Superior temporal gyrus (tissue), 1 donor: ENCODE measurements around the gene CCND1.
A peak's percentile ranks its signal among the peaks of the same experiment; 100 is the strongest.
"Not testable (repeated sequence)": the region's sequence is repeated elsewhere in the genome, so short reads cannot be mapped to it uniquely, and the experiment has no call there.

Experiments
- DNase-seq: peaks from one replicate; pipeline ENCODE4 v3.0.0-alpha.2; 2016; ENCODE audit errors: extremely low spot score

The CCND1 gene

GRCh38 chr11:69689484-69690319 lies 48.7 kb downstream of the CCND1 start:
- no peak for DNase-seq

- DNase-seq, result no peak
Observed at GRCh38 chr11:69691463-69691862, 50.5 kb downstream of the CCND1 start.

GRCh38 chr11:69692422-69692821 lies 51.5 kb downstream of the CCND1 start:
- no peak for DNase-seq

GRCh38 chr11:69694781-69695180 lies 53.8 kb downstream of the CCND1 start:
- no peak for DNase-seq

- DNase-seq, result no peak
Observed at GRCh38 chr11:69695581-69695980, 54.6 kb downstream of the CCND1 start.

- DNase-seq, result not testable (repeated sequence)
Observed at GRCh38 chr11:69695995-69696394, 55.0 kb downstream of the CCND1 start.

- DNase-seq, result no peak
Observed at GRCh38 chr11:69696749-69697468, 56.0 kb downstream of the CCND1 start.

GRCh38 chr11:69697469-69697843 lies 56.5 kb downstream of the CCND1 start:
- DNase-seq, result no peak

GRCh38 chr11:69697861-69698260 lies 56.9 kb downstream of the CCND1 start:
- no peak for DNase-seq

GRCh38 chr11:69698362-69698761 lies 57.4 kb downstream of the CCND1 start:
- no peak for DNase-seq

GRCh38 chr11:69699213-69699612 lies 58.3 kb downstream of the CCND1 start:
- DNase-seq, result no peak

- DNase-seq, result peak; percentile 38
Observed at GRCh38 chr11:69700278-69701140, 59.6 kb downstream of the CCND1 start.

GRCh38 chr11:69702239-69702691 lies 61.3 kb downstream of the CCND1 start:
- no peak for DNase-seq

GRCh38 chr11:69702769-69703452 lies 62.0 kb downstream of the CCND1 start:
- no peak for DNase-seq

GRCh38 chr11:69703453-69703767 lies 62.5 kb downstream of the CCND1 start:
- no peak for DNase-seq
